NCI-H82 treated with DMSO at 0.1 percent for 48 hours (cell line): ENCODE data around the gene AOC3.
"Not testable (repeated sequence)": the region's sequence is repeated elsewhere in the genome, so short reads cannot be mapped to it uniquely, and the experiment has no call there.

Source experiments
- DNase-seq: peaks from one replicate; lab custom pipeline; 2025; ENCODE audit not compliant: unreplicated experiment; lab: John Stamatoyannopoulos, UW

AOC3 gene

DNA sequence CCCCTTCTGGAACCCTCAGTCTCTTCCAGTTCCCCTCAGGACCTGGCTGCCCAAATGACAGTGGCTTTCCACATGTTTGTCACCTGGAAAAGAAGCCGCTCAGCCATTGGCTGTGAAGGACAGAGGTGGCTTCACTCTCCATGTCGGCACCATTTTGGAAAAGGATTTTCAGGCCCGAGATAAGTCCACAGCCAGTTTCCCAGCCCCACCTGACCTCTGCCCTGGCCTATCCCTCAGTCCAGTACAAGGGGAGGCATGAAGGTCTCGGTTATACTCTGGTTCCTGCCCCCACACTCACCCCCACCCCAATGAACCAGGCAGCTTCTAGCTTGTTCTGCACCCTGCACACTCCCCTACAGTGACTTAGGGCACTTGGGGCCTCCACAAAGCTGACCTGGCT, 15.2 kb downstream of the AOC3 start:
- DNase-seq, result no peak

DNA sequence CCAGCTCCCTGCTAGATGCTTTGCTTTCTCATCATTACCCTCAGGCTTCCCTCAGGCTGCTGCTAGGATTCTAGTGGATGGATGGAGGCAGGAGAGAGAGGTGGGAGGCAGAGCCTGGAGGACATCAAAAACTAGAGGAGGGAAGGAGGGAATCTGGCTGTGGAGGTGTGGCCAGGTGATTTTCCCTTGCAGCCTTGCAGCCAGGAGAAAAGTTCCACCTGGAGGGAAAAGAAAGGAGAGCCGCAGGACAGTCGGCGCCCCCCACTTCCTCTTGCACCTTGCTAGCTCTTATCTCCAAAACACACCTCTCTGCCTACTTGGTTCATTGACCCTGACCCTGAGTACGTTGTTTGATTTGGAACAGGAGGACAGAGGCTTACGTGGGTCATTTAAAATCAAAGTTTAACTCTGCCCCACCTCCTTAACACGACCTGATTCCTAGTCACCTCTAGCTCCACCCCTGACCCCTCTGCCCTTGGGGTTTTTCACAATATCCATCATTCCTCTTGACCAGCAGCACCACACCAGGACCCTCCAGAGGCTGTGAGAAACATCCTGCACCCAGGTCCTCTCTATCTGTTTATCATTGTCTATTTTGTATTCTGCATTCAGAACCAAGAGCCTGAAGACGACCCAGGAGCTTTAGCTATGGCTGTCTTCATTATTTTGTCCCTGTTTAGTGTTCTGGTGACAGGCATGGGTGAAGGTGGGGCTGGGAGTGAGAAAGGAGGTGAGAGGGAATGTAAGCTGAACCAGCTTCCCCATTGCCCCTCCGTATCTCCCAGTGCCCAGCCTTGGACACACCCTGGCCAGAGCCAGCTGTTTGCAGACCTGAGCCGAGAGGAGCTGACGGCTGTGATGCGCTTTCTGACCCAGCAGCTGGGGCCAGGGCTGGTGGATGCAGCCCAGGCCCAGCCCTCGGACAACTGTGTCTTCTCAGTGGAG, 15.9 kb downstream of the AOC3 start:
- DNase-seq, result no peak

DNA sequence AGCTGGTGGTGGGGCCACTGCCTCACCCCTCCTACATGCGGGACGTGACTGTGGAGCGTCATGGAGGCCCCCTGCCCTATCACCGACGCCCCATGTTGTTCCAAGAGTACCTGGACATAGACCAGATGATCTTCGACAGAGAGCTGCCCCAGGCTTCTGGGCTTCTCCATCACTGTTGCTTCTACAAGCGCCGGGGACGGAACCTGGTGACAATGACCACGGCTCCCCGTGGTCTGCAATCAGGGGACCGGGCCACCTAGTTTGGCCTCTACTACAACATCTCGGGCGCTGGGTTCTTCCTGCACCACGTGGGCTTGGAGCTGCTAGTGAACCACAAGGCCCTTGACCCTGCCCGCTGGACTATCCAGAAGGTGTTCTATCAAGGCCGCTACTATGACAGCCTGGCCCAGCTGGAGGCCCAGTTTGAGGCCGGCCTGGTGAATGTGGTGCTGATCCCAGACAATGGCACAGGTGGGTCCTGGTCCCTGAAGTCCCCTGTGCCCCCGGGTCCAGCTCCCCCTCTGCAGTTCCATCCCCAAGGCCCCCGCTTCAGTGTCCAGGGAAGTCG, 16.8 kb downstream of the AOC3 start:
- not testable (repeated sequence) for DNase-seq

DNA sequence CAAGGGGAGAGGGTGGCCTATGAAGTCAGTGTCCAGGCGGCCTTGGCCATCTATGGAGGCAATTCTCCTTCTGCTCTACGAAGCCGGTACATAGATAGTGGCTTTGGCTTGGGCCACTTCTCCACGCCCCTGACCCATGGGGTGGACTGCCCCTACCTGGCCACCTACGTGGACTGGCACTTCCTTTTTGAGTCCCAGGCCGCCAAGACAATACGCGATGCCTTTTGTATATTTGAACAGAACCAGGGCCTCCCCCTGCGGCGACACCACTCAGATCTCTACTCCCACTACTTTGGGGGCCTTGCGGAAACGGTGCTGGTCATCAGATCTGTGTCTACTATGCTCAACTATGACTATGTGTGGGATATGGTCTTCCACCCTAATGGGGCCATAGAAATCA, 17.3 kb downstream of the AOC3 start:
- DNase-seq, result no peak

DNA sequence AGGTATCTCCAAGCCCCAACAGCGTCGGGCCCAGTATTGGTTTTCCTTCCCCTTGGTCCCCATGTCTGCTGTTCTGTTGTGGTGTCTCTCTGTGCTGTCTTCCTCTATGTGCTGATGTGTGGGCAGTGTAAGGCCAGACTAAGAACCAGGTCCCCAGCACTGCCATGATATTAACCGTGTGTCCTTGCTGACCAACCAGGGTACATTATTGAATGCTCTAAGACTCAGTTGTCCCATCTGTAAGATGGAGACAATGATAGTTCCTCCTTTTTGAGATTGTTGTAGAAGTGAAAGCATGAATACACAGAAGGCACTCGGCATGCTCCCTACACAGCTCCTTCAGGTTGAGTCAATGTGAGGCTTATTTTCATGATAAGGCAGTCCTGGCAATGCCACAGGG, 20.6 kb downstream of the AOC3 start:
- DNase-seq, result no peak

DNA sequence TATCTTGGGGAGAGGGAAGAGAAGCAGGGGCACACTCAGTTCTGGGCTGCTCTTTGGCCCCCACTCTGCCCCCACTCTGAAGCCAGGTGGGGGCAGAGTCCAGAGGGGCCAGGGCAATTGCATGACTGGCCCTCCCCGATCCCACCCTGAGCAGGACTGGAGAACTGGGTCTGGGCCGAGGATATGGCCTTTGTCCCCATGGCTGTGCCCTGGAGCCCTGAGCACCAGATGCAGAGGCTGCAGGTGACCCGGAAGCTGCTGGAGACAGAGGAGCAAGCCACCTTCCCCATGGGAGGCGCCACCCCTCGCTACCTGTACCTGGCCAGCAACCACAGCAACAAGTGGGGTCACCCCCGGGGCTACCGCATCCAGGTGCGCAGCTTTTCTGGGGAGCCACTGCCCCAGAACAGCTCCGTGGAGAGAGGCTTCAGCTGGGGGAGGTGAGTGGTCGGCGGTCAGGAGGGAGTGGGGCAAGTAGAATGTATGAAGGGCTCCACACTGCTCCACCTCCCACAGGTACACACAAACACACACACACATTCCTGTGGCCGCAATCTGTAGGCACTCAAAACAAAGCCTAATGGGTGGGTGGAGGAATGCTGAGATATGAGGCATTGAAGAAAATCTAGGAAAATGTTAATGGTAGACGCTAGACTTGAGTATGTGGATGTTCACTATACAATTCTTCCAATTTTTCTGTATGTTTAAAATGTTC, 21.4 kb downstream of the AOC3 start:
- no peak for DNase-seq

DNA sequence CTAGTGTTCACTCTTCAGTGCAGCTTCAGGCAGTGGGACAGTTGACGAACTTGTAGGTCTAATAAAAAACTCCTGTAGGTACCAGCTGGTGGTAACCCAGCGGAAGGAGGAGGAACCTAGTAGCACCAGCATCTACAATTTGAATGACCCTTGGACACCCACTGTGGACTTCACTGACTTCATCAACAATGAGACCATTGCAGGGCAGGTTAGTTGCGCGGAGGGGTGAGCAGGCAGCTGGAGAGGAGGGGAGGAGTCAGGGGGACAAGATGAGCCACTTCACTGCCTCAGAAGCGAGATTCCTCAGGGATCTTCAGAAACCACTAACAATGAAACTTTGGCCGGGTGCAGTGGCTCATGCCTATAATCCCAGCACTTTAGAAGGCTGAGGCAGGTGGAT, 22.3 kb downstream of the AOC3 start:
- no peak for DNase-seq

DNA sequence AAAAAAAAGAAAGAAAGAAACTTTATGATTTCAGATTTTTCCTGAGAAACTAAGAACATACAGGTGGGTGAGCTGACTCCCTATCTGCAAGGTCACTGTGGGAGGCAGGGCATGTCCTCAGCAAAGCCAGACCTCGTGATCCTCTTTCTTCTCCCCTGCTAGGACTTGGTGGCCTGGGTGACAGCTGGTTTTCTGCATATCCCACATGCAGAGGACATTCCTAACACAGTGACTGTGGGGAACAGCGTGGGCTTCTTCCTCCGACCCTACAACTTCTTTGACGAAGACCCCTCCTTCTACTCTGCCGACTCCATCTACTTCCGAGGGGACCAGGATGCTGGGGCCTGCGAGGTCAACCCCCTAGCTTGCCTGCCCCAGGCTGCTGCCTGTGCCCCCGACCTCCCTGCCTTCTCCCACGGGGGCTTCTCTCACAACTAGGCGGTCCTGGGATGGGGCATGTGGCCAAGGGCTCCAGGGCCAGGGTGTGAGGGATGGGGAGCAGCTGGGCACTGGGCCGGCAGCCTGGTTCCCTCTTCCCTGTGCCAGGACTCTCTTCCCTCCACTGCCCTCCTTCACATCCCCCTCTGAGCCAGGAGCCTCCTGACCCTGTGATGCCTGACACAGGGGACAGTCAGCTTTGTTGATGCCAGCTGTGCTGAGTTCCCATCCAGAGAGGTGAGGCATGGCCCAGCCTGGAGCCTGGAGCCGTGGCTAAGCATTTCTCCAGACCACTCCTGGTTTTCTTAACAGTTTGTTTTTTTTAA, 23.1 kb downstream of the AOC3 start:
- DNase-seq, result not testable (repeated sequence)

DNA sequence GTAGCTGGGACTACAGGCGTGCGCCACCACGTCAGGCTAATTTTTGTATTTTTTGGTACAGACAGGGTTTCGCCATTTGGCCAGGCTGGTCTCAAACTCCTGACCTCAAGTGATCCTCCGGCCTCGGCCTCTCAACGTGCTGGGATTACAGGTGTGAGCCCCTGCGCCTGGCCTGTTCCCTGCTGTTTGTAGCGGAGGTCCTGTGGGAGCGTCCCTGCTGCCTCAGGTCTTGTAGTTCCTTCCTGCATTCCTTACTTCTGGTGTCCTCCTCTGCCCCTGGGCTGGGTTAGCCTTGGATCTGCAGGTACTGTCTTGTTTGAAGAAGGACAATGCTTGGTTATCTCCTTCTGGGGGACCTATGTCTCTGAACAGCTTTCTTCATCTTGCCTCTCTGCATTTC, 26.0 kb downstream of the AOC3 start:
- DNase-seq, result no peak

DNA sequence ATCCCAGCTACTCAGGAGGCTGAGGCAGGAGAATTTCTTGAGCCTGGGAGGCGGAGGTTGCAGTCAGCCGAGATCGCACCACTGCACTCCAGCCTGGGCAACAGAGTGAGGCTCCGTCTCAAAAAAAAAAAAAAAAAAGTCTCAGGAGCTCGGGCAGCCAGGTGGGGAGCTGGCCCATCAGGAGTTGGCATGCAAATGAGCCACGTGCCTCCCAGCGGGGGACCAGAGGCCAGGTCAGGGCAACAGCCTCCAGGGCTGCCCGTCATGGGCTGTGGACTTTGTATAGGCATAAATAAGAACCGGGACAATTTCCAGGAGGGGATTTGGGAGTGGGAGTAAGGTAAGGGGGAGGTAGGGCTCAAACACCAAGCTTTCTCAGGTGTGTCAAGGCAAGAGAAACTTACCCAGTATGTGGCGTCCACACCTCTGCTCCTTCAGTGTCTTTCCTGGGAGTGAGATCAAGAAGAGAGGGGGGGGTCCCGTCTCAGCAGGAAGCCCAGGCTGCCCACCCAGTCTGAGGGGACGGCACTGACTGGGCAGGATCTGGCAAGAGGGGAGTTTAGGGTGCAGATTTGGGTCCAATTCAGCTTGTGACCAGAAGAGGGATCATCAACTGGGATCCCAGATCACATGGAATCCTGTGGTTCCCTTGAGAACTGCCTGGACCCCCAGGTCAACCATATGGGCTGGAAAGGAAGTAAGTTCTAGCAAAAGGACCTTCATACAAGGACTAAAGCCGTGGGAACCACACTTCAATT, 27.3 kb downstream of the AOC3 start:
- DNase-seq, result no peak

DNA sequence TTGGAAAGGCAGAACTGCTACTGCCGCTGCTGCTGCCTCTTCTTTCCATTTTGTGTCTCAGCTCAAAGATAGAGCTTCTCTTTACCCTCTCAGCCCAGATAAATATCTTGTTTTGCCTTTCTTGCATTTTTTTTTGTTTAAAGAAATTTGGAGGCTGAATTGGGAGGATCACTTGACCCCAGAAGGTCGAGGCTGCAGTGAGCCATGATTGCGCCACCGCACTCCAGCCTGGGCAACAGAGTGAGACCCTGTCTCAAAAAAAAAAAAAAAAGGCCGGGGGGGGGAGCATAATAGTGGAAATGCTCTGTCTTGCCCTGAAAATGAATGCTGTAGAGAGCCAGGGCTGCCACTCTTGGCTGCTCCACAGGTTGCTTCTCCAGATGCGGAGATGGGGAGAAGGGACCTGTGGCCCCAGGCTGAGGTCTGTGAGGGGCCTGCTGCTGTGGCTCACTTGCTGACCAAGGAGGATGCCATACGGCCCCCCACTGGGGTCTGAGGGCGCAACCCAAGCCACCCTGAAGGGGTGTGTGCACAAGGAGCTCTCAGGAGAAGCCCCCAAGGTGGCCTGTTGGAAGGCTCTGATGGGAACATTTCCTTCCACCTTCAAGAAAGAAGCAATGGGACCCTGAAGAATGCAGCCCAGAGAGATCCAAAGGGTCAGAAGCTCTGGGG, 28.1 kb downstream of the AOC3 start:
- no peak for DNase-seq

DNA sequence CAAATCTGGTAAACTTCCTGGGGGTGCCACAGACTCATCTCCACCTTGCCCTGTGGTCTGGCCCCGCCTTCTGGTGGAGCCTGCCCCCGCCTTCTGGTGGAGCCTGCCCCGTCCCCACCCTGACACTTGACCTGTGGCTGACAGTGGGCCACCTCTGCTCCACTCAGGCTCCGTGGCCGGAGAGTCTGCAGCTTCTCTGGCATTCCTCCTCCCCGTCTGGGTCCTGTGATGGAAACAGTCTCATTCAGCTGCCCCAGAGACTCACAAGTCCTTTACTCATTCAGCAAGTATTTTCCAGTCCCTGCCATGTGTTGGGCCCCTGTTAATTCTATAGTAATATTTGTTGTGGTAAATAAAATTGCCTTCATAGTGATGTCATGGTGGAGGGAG, 28.6 kb downstream of the AOC3 start:
- no peak for DNase-seq

DNA sequence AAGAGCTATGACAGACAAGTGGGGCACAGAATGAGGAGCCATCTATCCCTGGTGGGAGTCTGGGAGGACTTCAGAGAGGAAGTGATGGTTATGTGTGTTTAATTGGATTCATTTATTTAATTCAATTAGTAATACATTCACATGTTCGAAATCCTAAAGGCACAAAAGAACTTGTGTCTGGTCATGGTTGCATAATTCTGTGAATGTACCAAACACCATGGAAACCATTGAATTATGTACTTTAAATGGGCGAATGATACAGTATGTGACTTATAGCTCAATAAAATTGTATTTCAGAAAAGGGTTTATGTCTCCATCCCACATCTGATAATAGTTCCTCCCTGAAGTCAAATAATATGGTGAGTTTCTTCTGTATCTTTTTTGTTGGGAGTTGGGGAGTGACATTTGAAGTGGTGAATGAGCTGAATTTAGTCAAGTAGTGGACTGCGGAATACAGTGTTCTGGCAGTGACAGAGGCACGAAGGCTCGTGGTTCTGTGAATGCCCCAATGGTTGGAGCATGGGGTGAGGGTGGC, 29.8 kb downstream of the AOC3 start:
- DNase-seq, result no peak

DNA sequence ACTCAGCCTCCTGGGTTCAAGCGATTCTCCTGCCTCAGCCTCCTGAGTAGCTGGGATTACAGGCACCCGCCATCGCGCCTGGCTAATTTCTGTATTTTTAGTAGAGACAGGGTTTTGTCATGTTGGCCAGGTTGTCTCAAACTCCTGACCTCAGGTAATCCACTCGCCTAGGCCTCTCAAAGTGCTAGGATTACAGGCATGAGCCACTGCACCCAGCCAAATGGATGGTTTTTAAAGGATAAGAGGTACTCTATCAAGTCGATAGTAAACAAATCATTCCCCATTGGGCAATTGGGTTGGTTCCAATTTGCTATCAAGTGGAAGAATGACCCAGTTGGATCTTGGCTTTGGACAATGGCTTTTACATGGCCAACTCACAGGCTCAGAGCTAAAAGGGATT, 30.7 kb downstream of the AOC3 start:
- not testable (repeated sequence) for DNase-seq

DNA sequence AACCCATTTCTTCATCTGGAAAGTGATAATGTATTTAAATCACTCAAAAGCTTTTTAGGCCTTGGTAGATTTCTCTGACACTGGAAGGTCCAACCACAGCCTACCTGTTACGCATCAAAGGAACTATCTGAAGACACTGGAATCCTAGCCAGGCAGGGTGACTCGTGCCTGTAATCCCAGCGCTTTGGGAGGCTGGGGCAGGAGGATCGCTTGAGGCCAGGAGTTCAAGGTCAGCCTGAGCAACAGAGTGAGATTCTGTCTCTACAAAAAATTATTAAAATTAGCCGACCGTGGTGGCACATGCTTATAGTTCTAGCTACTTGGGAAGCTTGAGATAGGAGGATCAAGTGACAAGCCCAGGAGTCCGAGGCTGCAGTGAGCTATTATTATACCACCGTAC, 31.2 kb downstream of the AOC3 start:
- DNase-seq, result no peak

DNA sequence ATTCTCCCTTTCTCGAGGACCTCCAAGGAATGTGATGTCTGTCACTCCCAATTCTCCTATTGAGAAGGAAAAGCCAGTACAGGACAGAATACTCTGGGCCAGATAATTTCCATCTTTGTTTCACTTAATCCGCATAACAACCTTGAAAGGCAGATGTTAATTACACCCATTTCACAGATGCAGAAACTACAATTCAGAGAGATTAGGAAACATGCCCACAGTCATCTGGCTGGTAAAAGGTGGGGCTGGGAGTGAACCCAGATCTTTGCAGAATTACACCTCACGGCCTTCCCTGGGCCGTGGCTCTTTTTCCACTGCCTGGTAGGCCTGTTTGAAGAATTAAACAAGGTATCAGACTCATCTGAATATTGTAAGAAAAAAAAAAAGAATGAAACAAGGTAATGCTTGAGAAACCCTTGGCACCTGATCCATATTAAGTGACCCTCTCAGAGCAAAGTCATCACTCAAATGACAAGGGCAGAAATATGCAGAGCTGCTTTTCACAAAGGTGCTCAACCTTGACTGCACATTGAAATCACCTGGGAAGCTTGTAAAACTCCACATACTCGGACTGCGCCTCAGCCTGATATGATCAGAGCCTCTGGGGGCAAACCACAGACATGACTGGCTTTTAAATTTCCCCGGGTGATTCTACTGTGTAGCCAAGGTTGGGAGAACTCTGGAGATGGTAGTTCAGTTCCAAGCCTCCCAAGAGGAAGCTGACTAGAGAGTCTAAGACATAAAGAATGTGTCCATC, 33.0 kb downstream of the AOC3 start:
- DNase-seq, result no peak

DNA sequence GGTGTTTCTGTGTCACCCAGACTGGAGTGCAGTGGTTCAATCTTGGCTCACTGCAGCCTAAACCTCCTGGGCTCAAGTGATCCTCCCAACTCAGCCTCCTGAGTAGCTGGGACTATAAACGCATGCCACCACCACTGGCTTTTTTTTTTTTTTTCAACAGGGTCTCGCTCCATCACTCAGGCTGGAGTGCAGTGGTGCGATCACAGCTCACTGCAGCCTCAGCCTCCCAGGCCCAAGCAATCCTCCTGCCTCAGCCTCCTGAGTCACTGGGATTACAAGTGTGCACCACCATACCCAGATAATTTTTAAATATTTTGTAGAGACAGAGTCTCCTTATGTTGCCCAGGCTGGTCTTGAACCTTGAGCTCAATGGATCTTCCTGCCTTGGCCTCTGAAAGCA, 34.8 kb downstream of the AOC3 start:
- not testable (repeated sequence) for DNase-seq

DNA sequence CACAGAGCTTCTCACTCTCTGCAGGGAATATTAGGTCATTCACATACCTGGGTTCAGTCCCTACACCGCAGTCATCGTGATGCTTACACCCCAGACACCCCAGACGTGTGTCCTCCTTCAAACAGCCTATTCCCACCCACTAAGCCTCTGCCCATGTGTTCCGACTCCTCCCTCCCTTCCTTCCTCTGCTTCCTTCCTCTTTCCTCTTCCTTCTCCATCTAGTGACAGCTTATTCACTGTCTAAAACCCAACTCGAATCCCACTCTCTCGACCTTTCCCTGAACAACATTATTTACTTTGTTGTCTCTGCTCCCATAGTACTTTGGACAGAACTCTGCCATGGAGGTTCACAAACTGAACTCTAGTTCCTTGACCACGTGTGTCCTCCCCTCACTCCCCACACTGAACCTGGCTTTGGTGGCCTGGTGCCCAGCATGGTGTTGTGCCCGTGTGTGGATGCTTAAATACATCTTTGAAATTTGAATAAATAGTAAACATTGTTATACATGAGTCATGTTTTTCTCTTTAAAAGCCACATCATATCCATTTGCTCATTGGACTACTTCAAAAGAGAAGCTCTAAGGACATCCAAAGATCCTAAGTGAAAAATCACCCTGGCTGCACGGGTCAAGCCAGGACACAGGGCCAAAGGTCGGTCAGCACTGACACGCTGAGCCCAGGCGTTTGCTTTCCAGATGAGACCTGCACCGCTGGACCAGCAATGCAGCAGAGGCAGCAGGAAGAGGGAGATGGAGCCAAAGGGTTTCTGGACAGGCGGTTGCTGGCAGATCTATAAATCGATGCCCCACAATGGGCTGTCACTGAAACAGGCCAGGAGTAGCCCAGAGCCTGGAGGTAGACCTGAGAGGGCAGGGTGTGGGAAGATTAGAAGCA, 35.5 kb downstream of the AOC3 start:
- no peak for DNase-seq
